ENCODE results near the gene NEK2.

GRCh38 chr1:211708926-211709325, 33.5 kb upstream of the NEK2 start:
- TF ChIP-seq ELF4 (IDR thresholded peaks at IDR 0.05) (no peak), FOXM1 (IDR thresholded peaks at IDR 0.05; ENCODE audit: borderline replicate concordance) (no peak), ZNF384 (IDR thresholded peaks at IDR 0.05) (no peak), HDGF (IDR thresholded peaks at IDR 0.05; ENCODE audit: borderline replicate concordance) (no peak), SP1 (IDR thresholded peaks at IDR 0.05) (no peak), LEF1 (IDR thresholded peaks at IDR 0.05; ENCODE audit: borderline replicate concordance) (no peak), SUZ12 (IDR thresholded peaks at IDR 0.05) (no peak)
